GM19193 (cell line): Measurements from ENCODE around the gene WDR38.

Experiments
- POLR2A ChIP-seq: IDR thresholded peaks from 4 replicates; pipeline ENCODE4 v1.6.1; 2011; ENCODE audit not compliant: insufficient read depth, insufficient read length; ENCODE audit errors: extremely low read depth

Gene WDR38

GRCh38 chr9:124852829-124853531 lies at the start of gene WDR38:
Gene WDR38 (plus strand): TSS chr9:124853460. CDS start chr9:124853532, 72 bp downstream.
- no peak for TF ChIP-seq POLR2A

- no peak for TF ChIP-seq POLR2A
Observed at GRCh38 chr9:124803911-124804310, 49.3 kb upstream of the WDR38 start.

- no peak for TF ChIP-seq POLR2A
Observed at GRCh38 chr9:124805186-124805585, 48.1 kb upstream of the WDR38 start.

- TF ChIP-seq POLR2A, result no peak
Observed at GRCh38 chr9:124808246-124808956, 44.9 kb upstream of the WDR38 start.

GRCh38 chr9:124809211-124809610 lies 44.0 kb upstream of the WDR38 start:
- TF ChIP-seq POLR2A, result no peak

GRCh38 chr9:124809741-124810500 lies 43.3 kb upstream of the WDR38 start:
- TF ChIP-seq POLR2A, result no peak

GRCh38 chr9:124810663-124811355 lies 42.5 kb upstream of the WDR38 start:
- no peak for TF ChIP-seq POLR2A

- no peak for TF ChIP-seq POLR2A
Observed at GRCh38 chr9:124812441-124812876, 40.8 kb upstream of the WDR38 start.

- no peak for TF ChIP-seq POLR2A
Observed at GRCh38 chr9:124813041-124813440, 40.2 kb upstream of the WDR38 start.

- no peak for TF ChIP-seq POLR2A
Observed at GRCh38 chr9:124813501-124814163, 39.6 kb upstream of the WDR38 start.

- no peak for TF ChIP-seq POLR2A
Observed at GRCh38 chr9:124814164-124814535, 39.1 kb upstream of the WDR38 start.

- TF ChIP-seq POLR2A, result no peak
Observed at GRCh38 chr9:124815601-124816000, 37.7 kb upstream of the WDR38 start.

- TF ChIP-seq POLR2A, result no peak
Observed at GRCh38 chr9:124818431-124819281, 34.6 kb upstream of the WDR38 start.
